HUES64 (cell line): ENCODE data around the gene PARN.

Experiments used
- H3K27ac ChIP-seq: 2 replicates; pipeline ENCODE4 v1.7.0; 2013; ENCODE audit warnings: low read depth, low read length, inconsistent platforms
- H3K27me3 ChIP-seq: 2 replicates; pipeline ENCODE4 v1.6.1; 2013; ENCODE audit warnings: mild to moderate bottlenecking, low read length; ENCODE audit not compliant: insufficient read depth
- H3K36me3 ChIP-seq: 2 replicates; pipeline ENCODE4 v1.6.1; 2013; ENCODE audit warnings: mild to moderate bottlenecking, low read length; ENCODE audit not compliant: insufficient read depth
- H3K4me1 ChIP-seq: 2 replicates; pipeline ENCODE4 v1.6.1; 2013; ENCODE audit warnings: mild to moderate bottlenecking, low read length, moderate library complexity; ENCODE audit not compliant: insufficient read depth
- H3K4me3 ChIP-seq: 2 replicates; pipeline ENCODE4 v1.5.1; 2013; ENCODE audit warnings: mild to moderate bottlenecking, low read length, moderate library complexity
- H3K9ac ChIP-seq: 2 replicates; pipeline ENCODE4 v1.6.1; 2013; ENCODE audit warnings: mild to moderate bottlenecking, low read depth, low read length
- H3K9me3 ChIP-seq: 2 replicates; pipeline ENCODE4 v1.6.1; 2013; ENCODE audit warnings: low read depth, low read length; ENCODE audit not compliant: insufficient read depth
- WGBS: fragments of 150-250, 120-280 bp; methylation state at CpG from one replicate; pipeline ENCODE4 v1.1.7; 2013; ENCODE audit warnings: missing lambda C conversion rate; 5-methylcytosine and 5-hydroxymethylcytosine counted together

Gene PARN

DNA sequence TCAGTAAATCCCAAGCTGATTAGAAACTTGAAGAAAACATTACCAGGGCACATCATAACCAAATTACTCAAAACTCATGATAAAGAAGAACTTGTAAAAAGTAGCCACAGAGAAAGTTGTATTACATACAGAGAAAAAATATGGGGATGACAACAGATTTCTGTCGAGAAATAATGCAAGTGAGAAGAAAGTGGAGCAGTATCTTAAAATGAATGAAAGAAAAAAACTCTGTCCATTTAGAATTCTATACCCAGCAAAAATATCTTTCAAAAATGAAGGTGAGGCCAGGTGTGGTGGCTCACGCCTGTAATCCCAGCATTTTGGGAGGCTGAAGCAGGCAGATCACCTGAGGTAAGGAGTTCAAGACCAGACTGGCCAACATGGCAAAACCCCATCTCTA, 165.9 kb downstream of the PARN start:
- H3K9ac ChIP-seq, result no peak overlapping the region
- no peaks in the 10 kb centered on the region for H3K27me3 ChIP-seq
- no peak overlapping the region for H3K27ac ChIP-seq
- peaks cover 12% of the 10 kb centered on the region for H3K4me1 ChIP-seq
- WGBS, result 94% methylated on average over 2 of the region's 2 CpGs
- no peak overlapping the region for H3K4me3 ChIP-seq
- H3K9me3 ChIP-seq, result peaks cover 12% of the 10 kb centered on the region; the same call in 1 of the 2 replicates
- peaks cover 4% of the 10 kb centered on the region; the same call in 1 of the 2 replicates for H3K36me3 ChIP-seq

GRCh38 chr16:14462811-14463210, 167.2 kb downstream of the PARN start:
- no peak overlapping the region for H3K9ac ChIP-seq
- WGBS, result 86% methylated on average over 3 of the region's 3 CpGs
- H3K36me3 ChIP-seq, result peaks cover 4% of the 10 kb centered on the region; the same call in 1 of the 2 replicates

GRCh38 chr16:14460726-14461125, 169.3 kb downstream of the PARN start:
- H3K4me3 ChIP-seq, result no peak overlapping the region
- H3K27ac ChIP-seq, result no peak overlapping the region
- WGBS, result 88% methylated on average over 1 of the region's 1 CpG
- no peaks in the 10 kb centered on the region for H3K27me3 ChIP-seq
- no peak overlapping the region for H3K9ac ChIP-seq
- peaks cover 12% of the 10 kb centered on the region; the same call in 1 of the 2 replicates for H3K9me3 ChIP-seq
- H3K36me3 ChIP-seq, result peaks cover 4% of the 10 kb centered on the region; the same call in 1 of the 2 replicates
- peaks cover 25% of the 10 kb centered on the region for H3K4me1 ChIP-seq

More at GRCh38 chr16:14462811-14463210, 167.2 kb downstream of the PARN start:
- H3K9me3 ChIP-seq, result peaks cover 12% of the 10 kb centered on the region; the same call in 1 of the 2 replicates
- no peak overlapping the region for H3K27ac ChIP-seq
- H3K27me3 ChIP-seq, result no peaks in the 10 kb centered on the region
- H3K4me3 ChIP-seq, result no peak overlapping the region
- H3K4me1 ChIP-seq, result peaks cover 24% of the 10 kb centered on the region

DNA sequence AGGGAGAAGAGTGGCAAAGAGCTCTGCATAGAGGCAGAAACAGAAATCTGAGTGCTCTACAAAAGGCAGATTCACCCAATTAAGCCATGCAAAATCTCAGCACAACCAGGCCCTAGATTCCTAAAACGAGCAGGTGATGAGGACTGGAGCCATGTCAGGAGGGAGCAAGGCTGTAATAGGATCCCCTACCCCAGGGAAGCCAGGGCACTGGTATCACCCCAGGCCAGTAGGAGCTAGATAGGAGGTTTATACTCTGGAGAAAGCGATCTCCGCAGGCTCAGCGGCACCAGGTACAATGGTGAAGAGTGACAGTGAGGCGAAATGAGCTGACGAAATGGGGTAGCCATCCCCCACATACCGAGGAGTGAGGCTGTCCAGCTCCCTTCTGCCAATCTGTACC, 171.5 kb downstream of the PARN start:
- peaks cover 25% of the 10 kb centered on the region for H3K4me1 ChIP-seq
- H3K9ac ChIP-seq, result no peak overlapping the region
- no peaks in the 10 kb centered on the region for H3K9me3 ChIP-seq
- no peaks in the 10 kb centered on the region for H3K27me3 ChIP-seq
- H3K36me3 ChIP-seq, result peaks cover 4% of the 10 kb centered on the region; the same call in 1 of the 2 replicates
- H3K4me3 ChIP-seq, result no peak overlapping the region
- WGBS, result 67% methylated on average over 7 of the region's 7 CpGs
- peak overlapping the region; percentile 39; the same call in 1 of the 2 replicates for H3K27ac ChIP-seq

- no peak overlapping the region for H3K4me3 ChIP-seq
- H3K36me3 ChIP-seq, result peaks cover 4% of the 10 kb centered on the region; the same call in 1 of the 2 replicates
- peaks cover 14% of the 10 kb centered on the region for H3K4me1 ChIP-seq
- no peaks in the 10 kb centered on the region for H3K27me3 ChIP-seq
- H3K27ac ChIP-seq, result no peak overlapping the region
- WGBS, result 93% methylated on average over 10 of the region's 10 CpGs
- H3K9ac ChIP-seq, result no peak overlapping the region
- H3K9me3 ChIP-seq, result no peaks in the 10 kb centered on the region
Observed at GRCh38 chr16:14456793-14457481, 173.1 kb downstream of the PARN start.

DNA sequence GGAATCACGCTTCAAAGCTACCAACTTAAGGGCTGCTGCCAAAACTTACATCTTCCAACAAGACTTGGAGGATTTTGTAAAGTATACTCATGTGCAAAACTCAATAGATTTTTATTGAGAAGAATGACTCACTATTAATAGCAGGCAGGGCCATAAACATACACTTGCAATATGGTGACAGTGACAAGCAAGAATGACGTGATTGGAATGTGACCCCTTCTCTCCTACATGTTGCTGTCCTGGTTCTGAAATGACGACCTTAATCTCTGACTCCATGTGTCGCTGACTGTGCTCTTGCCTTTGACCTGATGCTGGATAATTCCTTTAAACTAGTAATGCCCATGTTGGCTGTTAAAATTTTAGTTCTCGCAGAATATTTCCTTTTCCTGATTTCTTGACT, 174.5 kb downstream of the PARN start:
- H3K36me3 ChIP-seq, result no peaks in the 10 kb centered on the region
- no peak overlapping the region for H3K9ac ChIP-seq
- H3K4me1 ChIP-seq, result peaks cover 14% of the 10 kb centered on the region
- 82% methylated on average over 5 of the region's 5 CpGs for WGBS
- no peak overlapping the region for H3K4me3 ChIP-seq
- no peaks in the 10 kb centered on the region for H3K27me3 ChIP-seq
- no peak overlapping the region for H3K27ac ChIP-seq
- H3K9me3 ChIP-seq, result no peaks in the 10 kb centered on the region

GRCh38 chr16:14454391-14454790, 175.7 kb downstream of the PARN start:
- Histone ChIP-seq H3K9ac (no peak overlapping the region), H3K4me1 (peaks cover 14% of the 10 kb centered on the region), H3K4me3 (no peak overlapping the region), H3K27ac (no peak overlapping the region), H3K36me3 (no peaks in the 10 kb centered on the region), H3K27me3 (no peaks in the 10 kb centered on the region), H3K9me3 (no peaks in the 10 kb centered on the region)
- 88% methylated on average over 2 of the region's 2 CpGs for WGBS

DNA sequence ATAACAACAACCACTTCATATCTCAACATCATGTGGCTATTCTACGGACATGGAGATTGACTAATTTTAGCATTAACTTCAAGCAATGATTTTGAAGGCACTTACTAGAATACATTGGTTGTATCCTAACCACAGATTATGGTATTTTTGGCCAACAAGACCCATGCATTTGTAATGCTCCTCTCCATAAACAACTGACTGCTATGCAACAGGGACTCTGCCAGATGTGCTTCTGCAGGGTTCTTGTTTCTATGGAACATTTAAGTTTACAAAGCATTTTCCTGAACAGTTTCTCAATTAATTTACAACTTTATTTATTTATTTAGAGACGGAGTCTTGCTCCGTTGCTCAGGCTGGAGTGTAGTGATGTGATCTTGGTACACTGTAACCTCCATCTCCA, 178.0 kb downstream of the PARN start:
- Histone ChIP-seq H3K27ac (no peak overlapping the region), H3K4me1 (no peaks in the 10 kb centered on the region), H3K36me3 (no peaks in the 10 kb centered on the region), H3K4me3 (no peak overlapping the region), H3K27me3 (no peaks in the 10 kb centered on the region), H3K9me3 (no peaks in the 10 kb centered on the region), H3K9ac (no peak overlapping the region)
- 100% methylated on average over 1 of the region's 3 CpGs for WGBS

DNA sequence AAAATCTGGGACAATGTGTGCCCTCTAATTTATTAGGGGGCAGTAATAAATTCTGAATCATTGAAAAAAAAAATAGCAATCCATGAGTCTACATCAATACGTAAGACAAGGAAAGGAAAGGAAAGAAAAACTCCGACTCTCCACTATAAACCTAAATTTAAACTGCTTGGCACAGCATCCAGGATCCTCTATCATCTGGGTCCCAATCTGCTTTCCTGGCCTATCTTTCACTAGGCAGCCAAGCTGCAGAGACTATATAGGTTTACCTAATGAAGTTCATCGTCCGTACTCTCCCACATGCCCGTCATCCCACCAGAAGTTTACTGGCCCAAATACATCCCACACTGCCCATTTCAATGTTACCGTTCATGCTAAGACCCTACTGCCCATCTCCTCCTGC, 179.2 kb downstream of the PARN start:
- WGBS, result 95% methylated on average over 6 of the region's 6 CpGs
- H3K4me1 ChIP-seq, result no peaks in the 10 kb centered on the region
- H3K9me3 ChIP-seq, result no peaks in the 10 kb centered on the region
- H3K27ac ChIP-seq, result no peak overlapping the region
- H3K9ac ChIP-seq, result no peak overlapping the region
- peaks cover 2% of the 10 kb centered on the region; the same call in 1 of the 2 replicates for H3K36me3 ChIP-seq
- H3K27me3 ChIP-seq, result no peaks in the 10 kb centered on the region
- H3K4me3 ChIP-seq, result no peak overlapping the region

DNA sequence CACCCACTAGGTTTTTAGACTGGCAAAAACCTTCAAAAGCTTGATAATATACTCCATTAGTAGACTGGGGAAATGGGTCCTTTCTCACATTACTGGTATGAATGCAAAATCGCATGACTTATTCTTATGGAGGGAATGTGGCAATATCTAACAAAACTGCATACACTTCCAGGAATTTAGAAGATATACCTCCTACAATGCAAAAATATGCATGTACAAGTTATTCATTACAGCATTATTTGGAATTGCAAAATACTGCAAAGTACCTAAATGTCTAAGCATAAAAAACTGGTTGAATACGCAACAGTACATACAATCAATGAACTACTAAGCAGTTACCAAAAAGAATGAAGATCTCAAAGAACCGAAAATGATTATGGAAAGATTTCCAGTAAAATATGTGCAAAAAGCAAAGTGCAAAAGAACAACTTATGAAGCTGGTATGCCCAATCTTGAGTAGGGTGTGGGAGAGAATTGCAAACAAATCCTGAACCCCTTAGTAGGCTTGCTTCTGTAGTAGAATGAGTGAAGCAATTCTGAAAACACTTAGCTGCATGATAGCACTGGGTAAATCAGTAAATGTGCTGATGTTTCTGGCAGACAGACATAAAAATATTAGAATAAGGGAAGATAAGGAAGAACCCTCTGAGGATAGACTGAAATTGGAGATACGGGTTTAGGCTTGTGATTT, 180.1 kb downstream of the PARN start:
- Histone ChIP-seq H3K9me3 (no peaks in the 10 kb centered on the region), H3K4me1 (no peaks in the 10 kb centered on the region), H3K27ac (no peak overlapping the region), H3K27me3 (no peaks in the 10 kb centered on the region), H3K36me3 (peaks cover 7% of the 10 kb centered on the region; the same call in 1 of the 2 replicates), H3K9ac (no peak overlapping the region), H3K4me3 (no peak overlapping the region)
- 83% methylated on average over 3 of the region's 4 CpGs for WGBS

- Histone ChIP-seq H3K9ac (no peak overlapping the region), H3K36me3 (peaks cover 7% of the 10 kb centered on the region; the same call in 1 of the 2 replicates), H3K27me3 (no peaks in the 10 kb centered on the region), H3K9me3 (no peaks in the 10 kb centered on the region), H3K4me1 (no peaks in the 10 kb centered on the region), H3K4me3 (no peak overlapping the region), H3K27ac (no peak overlapping the region)
- 95% methylated on average over 4 of the region's 4 CpGs for WGBS
Observed at GRCh38 chr16:14449334-14449733, 180.7 kb downstream of the PARN start.
